Activated B cell treated with CpG ODN at 0.5 μM for 24 hours (primary cell): ENCODE measurements around the gene ARV1. TPM values are rescaled to one million over a fixed set of nuclear protein-coding genes. Genes with fewer than 3 reads are reported as not detected.

Experiments used
- ATAC-seq: fragments of 200-7000 bp; cut with Tn5 transposase; one replicate; pipeline ENCODE4 v1.10.0; 2021; ENCODE audit warnings: low read depth, mild to moderate bottlenecking, moderate library complexity
- CTCF ChIA-PET: fragments of 350-600 bp; sonication (Branson Sonifier 250); formaldehyde crosslinking; loops from one replicate; lab custom pipeline; 2021; ENCODE audit warnings: antibody characterized with exemption; lab: Charles Lee
- POLR2A ChIA-PET: fragments of 350-600 bp; sonication (Branson Sonifier 250); formaldehyde crosslinking; loops from one replicate; lab custom pipeline; 2021; ENCODE audit warnings: antibody characterized with exemption; lab: Charles Lee
- DNase-seq: peaks from one replicate; pipeline ENCODE4 v3.0.0; 2022
- H3K27ac Mint-ChIP-seq: one replicate; pipeline ENCODE4 v1.8.0; 2020; ENCODE audit warnings: mixed read lengths
- H3K27me3 Mint-ChIP-seq: one replicate; pipeline ENCODE4 v1.8.0; 2021; ENCODE audit warnings: mixed read lengths
- H3K36me3 Mint-ChIP-seq: one replicate; pipeline ENCODE4 v1.8.0; 2021; ENCODE audit warnings: low read depth, mixed read lengths
- H3K4me1 Mint-ChIP-seq: one replicate; pipeline ENCODE4 v1.8.0; 2021; ENCODE audit warnings: mixed read lengths
- H3K4me3 Mint-ChIP-seq: one replicate; pipeline ENCODE4 v1.8.0; 2020; ENCODE audit warnings: mild to moderate bottlenecking, mixed read lengths
- H3K9me3 Mint-ChIP-seq: one replicate; pipeline ENCODE4 v1.8.0; 2020; ENCODE audit warnings: mixed read lengths
- intact Hi-C: fragments of 100-400 bp; cut with micrococcal nuclease; formaldehyde crosslinking; loops from one replicate; pipeline ENCODE4 v1.15.1; 2024
- total RNA-seq: library from RNA; stranded (reverse); gene quantifications from 2 replicates; pipeline ENCODE4 v1.2.3, GENCODE V29; 2022
- TF ChIP-seq, protein P1 (sequence below): fragments of 200-600 bp; IDR thresholded peaks from one replicate; pipeline ENCODE4 v1.8.0; 2022; ENCODE audit warnings: antibody characterized with exemption, mild to moderate bottlenecking

ARV1 gene
- total RNA-seq, 1 donor from 2014 or later: 13.7 TPM

DNA sequence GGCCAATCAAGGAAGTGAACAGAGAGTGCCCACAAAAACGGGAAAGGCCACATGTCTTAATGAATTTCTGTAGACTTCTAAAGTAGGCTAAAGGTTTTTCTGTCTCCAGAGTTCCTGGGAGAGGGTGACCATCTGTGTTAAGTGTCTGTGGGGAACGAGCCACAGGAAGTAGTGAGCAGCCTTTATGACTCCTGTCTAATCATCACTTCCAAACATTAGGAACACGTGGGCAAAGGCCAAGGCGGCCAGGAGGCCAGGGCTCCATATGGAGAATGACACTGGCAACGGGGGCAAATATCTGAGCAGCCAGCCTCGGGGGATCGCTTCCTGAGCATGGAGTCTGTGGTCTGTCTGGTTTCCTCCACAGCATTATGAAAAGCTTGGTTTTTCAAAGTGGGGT lies 54.1 kb downstream of the ARV1 start:
- no peak for ATAC-seq
- POLR2A ChIA-PET: no interaction called here
- Mint-ChIP-seq H3K4me3 (no peak overlapping the region), H3K4me1 (peaks cover 18% of the 10 kb centered on the region), H3K27ac (no peak overlapping the region), H3K9me3 (no peaks in the 10 kb centered on the region), H3K36me3 (no peaks in the 10 kb centered on the region), H3K27me3 (peaks cover 4% of the 10 kb centered on the region)
- no peak for DNase-seq
- CTCF ChIA-PET: no interaction called here
- intact Hi-C loops: no loop called here
- TF ChIP-seq, protein P1, sequence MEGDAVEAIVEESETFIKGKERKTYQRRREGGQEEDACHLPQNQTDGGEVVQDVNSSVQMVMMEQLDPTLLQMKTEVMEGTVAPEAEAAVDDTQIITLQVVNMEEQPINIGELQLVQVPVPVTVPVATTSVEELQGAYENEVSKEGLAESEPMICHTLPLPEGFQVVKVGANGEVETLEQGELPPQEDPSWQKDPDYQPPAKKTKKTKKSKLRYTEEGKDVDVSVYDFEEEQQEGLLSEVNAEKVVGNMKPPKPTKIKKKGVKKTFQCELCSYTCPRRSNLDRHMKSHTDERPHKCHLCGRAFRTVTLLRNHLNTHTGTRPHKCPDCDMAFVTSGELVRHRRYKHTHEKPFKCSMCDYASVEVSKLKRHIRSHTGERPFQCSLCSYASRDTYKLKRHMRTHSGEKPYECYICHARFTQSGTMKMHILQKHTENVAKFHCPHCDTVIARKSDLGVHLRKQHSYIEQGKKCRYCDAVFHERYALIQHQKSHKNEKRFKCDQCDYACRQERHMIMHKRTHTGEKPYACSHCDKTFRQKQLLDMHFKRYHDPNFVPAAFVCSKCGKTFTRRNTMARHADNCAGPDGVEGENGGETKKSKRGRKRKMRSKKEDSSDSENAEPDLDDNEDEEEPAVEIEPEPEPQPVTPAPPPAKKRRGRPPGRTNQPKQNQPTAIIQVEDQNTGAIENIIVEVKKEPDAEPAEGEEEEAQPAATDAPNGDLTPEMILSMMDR: no peak

DNA sequence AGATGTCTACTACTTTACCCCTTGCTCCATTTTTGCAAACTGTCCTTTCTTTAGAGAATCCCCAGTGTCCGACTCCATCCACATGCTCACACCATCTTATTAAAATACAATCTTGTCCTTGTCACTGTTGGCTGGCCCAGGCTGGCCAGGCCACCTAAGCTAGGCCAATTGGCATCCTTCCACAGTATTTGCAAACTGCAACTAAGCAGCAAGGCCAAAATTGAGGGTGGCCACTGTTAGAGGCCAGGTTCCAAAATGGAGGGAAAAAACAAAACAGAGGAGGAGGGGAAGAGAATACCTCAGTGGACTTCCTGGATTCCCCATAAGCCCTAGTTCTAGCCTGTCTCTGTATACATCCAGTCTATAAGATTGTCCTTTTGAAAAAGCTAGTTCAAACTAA lies 56.9 kb downstream of the ARV1 start:
- no peak overlapping the region for H3K27ac Mint-ChIP-seq
- TF ChIP-seq, protein P1: no peak
- ATAC-seq: no peak
- H3K9me3 Mint-ChIP-seq: no peaks in the 10 kb centered on the region
- no peaks in the 10 kb centered on the region for H3K36me3 Mint-ChIP-seq
- ChIA-PET POLR2A (no interaction called here), CTCF (no interaction called here)
- intact Hi-C loops: loop anchor here (5.0 kb wide), 1 partner anchor 393 kb away; the partner anchor contains the start of gene COG2
- H3K27me3 Mint-ChIP-seq: peaks cover 4% of the 10 kb centered on the region
- no peak overlapping the region for H3K4me3 Mint-ChIP-seq
- peaks cover 18% of the 10 kb centered on the region for H3K4me1 Mint-ChIP-seq
- DNase-seq: no peak

DNA sequence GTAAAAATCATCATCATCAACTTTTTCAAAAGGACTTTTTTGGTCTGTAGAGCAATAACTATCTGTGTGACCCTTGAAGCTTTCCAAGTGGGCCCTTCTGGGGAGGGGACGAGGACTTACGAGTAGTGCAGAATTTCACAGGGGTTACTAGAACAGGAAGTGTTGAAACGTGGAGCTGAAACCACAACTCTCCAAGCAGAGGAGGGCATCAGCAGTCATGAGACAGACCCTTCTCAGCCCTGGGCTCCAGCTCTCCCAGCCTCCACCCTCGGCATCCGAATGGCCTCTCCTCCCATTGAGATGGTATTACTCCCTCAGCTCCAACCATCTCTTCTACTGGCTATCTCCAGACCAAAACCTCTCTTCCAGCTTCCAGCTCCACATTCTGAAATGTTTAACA lies 57.5 kb downstream of the ARV1 start:
- peaks cover 4% of the 10 kb centered on the region for H3K27me3 Mint-ChIP-seq
- intact Hi-C loops: loop anchor here (5.0 kb wide), 1 partner anchor 394 kb away; the partner anchor contains the start of gene COG2
- H3K4me3 Mint-ChIP-seq: no peak overlapping the region
- H3K27ac Mint-ChIP-seq: no peak overlapping the region
- no peak for ATAC-seq
- POLR2A ChIA-PET: no interaction called here
- H3K36me3 Mint-ChIP-seq: no peaks in the 10 kb centered on the region
- H3K9me3 Mint-ChIP-seq: no peaks in the 10 kb centered on the region
- TF ChIP-seq, protein P1: no peak
- peaks cover 22% of the 10 kb centered on the region for H3K4me1 Mint-ChIP-seq
- CTCF ChIA-PET: no interaction called here
- no peak for DNase-seq

DNA sequence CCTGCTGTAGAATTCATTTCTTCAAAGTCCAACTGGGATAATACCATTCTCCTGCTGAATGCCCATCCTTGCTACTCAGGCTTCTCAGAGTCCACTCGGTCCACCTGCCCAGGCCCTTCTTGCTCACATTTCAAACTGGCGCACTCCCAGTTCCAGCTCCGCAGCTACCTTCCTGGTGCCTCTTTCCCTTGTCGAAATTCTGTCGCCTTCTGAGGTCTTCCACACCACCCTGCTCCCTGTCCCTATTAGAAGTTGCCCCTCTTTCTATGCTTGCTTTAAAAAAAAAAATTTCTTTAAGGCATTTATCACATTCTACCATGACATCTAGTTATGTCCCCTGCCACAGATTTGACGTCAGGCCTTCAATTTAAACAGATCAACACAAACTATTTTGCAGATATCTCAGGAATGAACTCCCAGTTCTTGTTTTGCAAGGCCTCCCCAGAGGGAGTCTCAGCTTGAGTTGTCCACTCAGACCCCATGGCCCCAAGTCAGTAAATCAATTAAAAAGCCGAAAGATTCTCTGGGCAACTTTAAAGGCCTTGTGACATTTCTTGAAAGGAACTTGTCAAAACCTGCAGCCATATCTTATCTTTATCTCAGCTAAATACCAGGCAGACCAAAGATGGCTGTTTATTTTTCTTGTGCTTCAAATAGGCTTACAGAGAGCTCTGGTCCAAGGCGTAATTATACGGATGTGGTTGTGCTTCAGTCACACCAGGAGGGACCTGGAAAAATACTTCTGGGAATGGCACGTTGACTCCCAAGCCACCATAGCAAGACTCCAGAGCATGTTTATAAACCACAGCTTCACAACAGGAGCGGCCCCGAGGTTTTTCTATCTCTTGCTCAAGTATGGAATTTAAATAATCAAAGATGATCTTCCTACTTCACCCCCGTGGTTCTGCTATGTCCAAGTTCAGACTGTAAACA lies 59.0 kb downstream of the ARV1 start:
- ATAC-seq (no peak), DNase-seq (no peak)
- TF ChIP-seq, protein P1: no peak
- Mint-ChIP-seq H3K27ac (no peak overlapping the region), H3K4me3 (no peak overlapping the region), H3K9me3 (no peaks in the 10 kb centered on the region), H3K4me1 (peaks cover 19% of the 10 kb centered on the region), H3K27me3 (peaks cover 4% of the 10 kb centered on the region), H3K36me3 (no peaks in the 10 kb centered on the region)
- ChIA-PET POLR2A (interaction anchor here (0.6 to 3.7 kb wide), 2 partner anchors 60 to 177 kb away, joined by 3 to 17 read pairs; partner anchors contain the start of genes ARV1 and TTC13), CTCF (no interaction called here)
- intact Hi-C loops: loop anchor here (5.0 kb wide), 1 partner anchor 396 kb away; the partner anchor contains the start of gene COG2
